HG03039 (cell line): ENCODE measurements around the gene CKAP5.

Source experiments
- ATAC-seq: cut with Tn5 transposase; IDR thresholded peaks from one replicate; pipeline ENCODE4 v1.9.1; 2021; ENCODE audit warnings: mild to moderate bottlenecking, moderate library complexity; ENCODE audit not compliant: unreplicated experiment

CKAP5 gene

GRCh38 chr11:46776878-46777277 is 69.2 kb downstream of the CKAP5 start:
- no peak for ATAC-seq

DNA sequence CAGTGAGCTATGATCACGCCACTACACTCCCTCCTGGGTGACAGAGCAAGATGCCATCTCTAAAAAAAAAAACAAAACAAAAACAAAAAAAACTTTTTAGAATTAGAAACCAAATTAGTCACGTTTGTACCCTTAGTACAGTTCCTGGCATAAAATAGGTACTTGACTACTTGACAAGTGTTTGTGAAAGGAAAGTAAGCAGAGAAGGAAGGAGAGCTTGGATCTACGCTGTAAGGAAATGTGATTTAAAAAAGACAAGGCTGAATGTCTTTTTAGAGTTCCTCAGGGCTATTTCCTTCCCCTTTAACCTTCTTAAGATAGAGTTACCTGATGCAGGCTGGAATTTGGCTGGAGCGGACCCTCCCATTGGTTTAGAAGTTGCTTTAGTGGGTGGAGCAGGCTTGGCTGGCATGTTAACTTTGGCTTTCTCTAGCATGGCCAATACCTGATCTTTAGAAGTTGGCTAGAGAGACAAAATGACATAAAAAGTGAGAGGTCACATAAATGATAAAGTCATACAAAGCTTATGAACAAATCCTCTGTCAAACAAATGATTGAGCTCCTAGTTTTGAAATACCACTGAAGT is 76.4 kb downstream of the CKAP5 start:
- ATAC-seq, result no peak

GRCh38 chr11:46766656-46767055 is 79.4 kb downstream of the CKAP5 start:
- no peak for ATAC-seq

GRCh38 chr11:46762248-46762647 is 83.8 kb downstream of the CKAP5 start:
- ATAC-seq, result no peak

- no peak for ATAC-seq
These were observed 84.3 kb downstream of the CKAP5 start for GRCh38 chr11:46761807-46762206.

DNA sequence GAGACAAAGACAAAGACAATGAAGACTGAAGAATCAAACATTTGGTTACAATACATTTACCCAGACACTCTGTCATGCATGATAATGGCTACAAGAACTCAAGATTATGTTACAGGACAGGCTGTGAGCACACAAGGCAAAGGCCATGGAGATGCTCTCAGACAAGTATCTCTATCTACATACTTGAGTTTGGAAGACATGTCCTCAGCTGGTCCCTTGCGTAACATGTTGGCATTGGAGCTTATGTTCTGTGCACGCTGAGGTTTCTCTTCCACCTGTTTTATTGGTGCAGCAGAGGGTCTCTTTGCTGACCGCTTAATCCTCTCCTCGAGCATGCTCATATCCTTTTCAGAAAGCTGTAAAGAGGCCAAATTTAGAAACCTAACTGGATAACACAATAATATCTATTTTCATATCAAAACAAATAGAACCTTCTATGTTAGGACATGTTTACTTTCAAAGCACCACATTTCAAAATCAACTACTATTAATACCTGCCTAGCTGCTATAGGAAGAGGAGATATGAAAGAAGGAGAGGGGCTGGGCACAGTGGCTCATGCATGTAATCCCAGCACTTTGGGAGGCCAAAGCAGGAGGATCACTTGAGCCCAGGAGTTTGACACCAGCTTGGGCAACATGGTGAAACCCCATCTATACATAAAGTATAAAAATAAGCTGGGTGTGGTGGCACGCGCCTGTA is 85.5 kb downstream of the CKAP5 start:
- ATAC-seq, result no peak

- no peak for ATAC-seq
These were observed 86.9 kb downstream of the CKAP5 start for GRCh38 chr11:46759196-46759595.

DNA sequence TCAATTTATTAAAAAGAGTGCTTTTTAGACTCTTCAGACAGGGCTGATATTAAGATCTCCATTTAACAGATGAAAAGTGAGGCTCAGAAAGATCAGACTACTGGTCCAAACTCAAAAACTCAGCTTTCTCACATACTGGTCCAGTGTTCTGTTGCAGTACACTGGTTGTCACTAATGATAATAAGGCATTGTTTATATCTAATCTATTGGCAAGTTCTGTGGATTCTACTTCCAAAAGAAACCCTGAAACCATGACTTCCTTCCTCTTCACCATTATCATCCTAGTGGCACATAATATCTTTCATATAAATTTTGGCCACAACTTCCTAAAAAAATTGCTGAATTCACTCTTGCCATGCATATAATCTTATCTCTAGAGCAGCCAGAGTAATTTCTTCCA is 90.1 kb downstream of the CKAP5 start:
- ATAC-seq, result no peak

- no peak for ATAC-seq
These were observed 98.9 kb downstream of the CKAP5 start for GRCh38 chr11:46747150-46747549.

DNA sequence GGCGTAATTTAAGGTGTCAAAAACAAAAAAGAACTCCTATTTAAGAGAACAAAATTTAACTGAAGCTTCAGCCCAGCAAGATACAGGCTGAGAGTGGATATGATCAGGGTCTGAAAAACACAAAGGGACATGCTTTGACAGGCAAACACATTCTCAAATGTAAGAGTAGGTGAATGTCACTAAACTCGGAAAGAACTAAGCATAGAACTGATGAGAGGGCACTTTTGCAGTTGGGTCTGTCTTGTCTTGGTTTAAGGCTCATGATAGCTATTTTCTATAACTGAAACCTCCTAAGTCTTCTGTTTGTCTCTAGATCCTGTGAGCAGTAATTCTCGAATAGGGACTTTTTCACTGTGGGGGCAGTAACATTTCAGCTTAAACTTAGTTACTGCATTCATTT is 100.1 kb downstream of the CKAP5 start:
- ATAC-seq, result no peak

- no peak for ATAC-seq
These were observed 100.8 kb downstream of the CKAP5 start for GRCh38 chr11:46745328-46745727.

GRCh38 chr11:46743693-46744339 is 102.3 kb downstream of the CKAP5 start:
- ATAC-seq, result no peak

DNA sequence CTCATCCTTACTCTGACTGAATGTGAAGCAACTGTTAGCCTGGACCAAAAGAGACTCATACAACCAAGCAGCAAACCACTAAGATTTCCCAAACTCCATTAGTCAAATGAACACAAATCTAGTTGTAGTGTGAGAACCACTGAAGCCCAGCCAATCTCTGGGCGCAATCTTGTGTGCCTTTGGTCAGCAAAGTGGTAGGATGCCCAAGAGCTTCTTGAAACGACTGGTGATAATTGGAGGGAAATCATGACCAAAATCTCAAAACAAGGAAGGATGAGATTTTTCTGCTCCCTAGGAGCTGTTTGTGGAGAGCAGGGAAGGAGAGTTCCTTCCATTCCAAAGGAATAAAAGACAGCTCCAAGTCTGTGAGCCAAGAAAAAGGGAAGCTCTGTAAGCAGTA is 103.0 kb downstream of the CKAP5 start:
- no peak for ATAC-seq

DNA sequence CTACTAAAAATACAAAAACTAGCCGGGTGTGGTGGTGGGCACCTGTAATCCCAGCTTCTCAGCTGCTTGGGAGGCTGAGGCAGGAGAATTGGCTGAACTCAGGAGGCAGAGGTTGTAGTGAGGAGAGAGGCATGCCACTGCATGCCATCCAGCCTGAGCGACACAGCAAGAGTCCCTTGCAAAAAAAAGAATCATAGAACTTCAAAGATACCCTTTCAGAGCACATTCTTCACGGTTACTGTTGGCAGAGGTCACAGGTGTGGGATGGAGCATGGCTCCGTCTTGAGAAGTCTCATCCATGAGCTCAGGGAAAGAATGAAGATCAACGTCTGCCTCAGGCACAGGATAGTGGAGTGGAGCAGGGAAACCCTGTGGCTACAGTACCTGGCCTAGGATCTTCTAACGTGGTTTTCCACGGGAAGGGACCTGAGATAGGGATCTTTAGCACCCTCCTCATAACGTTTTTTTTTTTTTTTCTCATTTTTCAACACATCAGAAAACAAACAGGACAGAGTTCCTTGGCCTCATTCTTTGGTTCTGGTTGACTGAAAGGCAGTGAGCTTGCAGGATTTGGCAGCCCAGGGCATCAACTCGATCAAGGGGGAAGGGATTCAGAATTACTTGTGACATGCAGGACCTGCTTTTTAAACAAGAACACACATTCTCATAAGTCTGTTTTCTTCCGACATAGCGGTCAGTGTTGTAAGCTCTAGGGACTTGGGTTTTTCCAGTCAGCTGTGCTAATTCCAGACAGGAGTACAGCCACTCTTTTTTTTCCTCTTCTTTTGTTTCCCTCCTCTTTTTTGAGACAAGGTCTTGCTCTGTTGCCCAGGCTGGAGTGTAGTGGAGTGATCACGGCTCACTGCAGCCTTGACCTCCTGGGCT is 104.2 kb downstream of the CKAP5 start:
- no peak for ATAC-seq

- no peak for ATAC-seq
These were observed 107.2 kb downstream of the CKAP5 start for GRCh38 chr11:46738887-46739286.

DNA sequence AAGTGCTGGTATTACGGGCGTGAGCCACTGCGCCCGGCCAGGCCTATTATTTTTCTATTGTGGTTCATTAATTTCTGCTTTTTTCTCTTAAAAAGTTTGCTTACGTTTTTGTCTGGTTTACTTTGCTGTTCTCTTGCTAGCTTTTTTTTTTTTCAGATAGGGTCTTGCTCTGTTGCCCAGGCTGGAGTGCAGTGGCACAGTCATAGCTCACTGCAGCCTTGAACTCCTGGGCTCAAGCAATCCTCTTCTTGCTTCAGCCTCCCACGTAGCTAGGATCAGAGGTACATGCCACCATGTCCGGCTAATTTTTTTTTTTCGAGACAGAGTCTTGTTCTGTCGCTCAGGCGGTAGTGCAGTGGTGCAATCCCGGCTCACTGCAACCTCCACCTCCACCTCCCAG is 108.4 kb downstream of the CKAP5 start:
- ATAC-seq, result no peak

GRCh38 chr11:46736615-46737014 is 109.5 kb downstream of the CKAP5 start:
- no peak for ATAC-seq

- no peak for ATAC-seq
These were observed 109.9 kb downstream of the CKAP5 start for GRCh38 chr11:46736146-46736545.

GRCh38 chr11:46733234-46733633 is 112.8 kb downstream of the CKAP5 start:
- ATAC-seq, result no peak

DNA sequence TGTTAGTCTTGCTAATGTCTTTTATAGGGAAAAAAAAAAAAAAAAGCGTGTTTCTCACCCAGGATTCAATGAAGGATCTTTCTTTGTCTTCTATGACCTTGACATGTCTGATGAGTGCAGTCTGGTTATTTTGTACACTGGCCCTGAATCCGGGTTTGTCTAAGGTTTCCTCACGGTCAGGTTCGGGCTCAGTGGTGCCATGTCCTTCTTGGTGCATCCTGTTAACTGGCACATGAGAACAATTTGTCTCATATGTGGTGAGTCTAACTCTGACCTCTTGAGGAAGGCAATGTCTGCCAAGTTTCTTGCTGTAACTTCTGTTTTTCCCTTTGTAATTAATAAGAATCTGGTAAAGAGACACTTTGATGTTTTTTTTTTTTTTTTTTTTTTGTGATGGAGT is 114.5 kb downstream of the CKAP5 start:
- ATAC-seq, result no peak
